ENCODE results near the gene IP6K3.

Gene IP6K3

GRCh38 chr6:33731751-33732282 lies 14.9 kb downstream of the IP6K3 start:
- Histone ChIP-seq H3K79me2 (ENCODE audit: control insufficient read depth, low read length) (no peaks in the 10 kb centered on the region), H3K4me1 (ENCODE audit: control insufficient read depth, low read length) (peaks cover 12% of the 10 kb centered on the region), H3K27ac (ENCODE audit: low read depth, low read length) (no peak overlapping the region), H3F3A (ENCODE audit: control insufficient read depth, insufficient read depth) (no peaks in the 10 kb centered on the region), H3K4me2 (ENCODE audit: low read length) (no peak overlapping the region), H3K9me2 (replicated peaks; ENCODE audit: control insufficient read depth, low read length) (no peaks in the 10 kb centered on the region), H3K4me3 (ENCODE audit: low read length) (no peak overlapping the region), H3K36me3 (ENCODE audit: control insufficient read depth, low read length) (no peaks in the 10 kb centered on the region), H4K20me1 (ENCODE audit: control insufficient read depth, insufficient read depth, low read depth, low read length) (no peaks in the 10 kb centered on the region), H3K9me3 (ENCODE audit: control insufficient read depth, insufficient read depth, low read length) (no peaks in the 10 kb centered on the region), H3K27me3 (ENCODE audit: control insufficient read depth, low read length) (peaks cover 16% of the 10 kb centered on the region)
- TF ChIP-seq CTCF (IDR thresholded peaks at IDR 0.05; ENCODE audit: low read depth, low read length, poor library complexity, severe bottlenecking) (no peak), EZH2phosphoT487 (IDR thresholded peaks at IDR 0.05; ENCODE audit: borderline replicate concordance, low read length) (no peak)

GRCh38 chr6:33731035-33731434 lies 15.7 kb downstream of the IP6K3 start:
- Histone ChIP-seq H3F3A (ENCODE audit: control insufficient read depth, insufficient read depth) (no peaks in the 10 kb centered on the region), H3K4me2 (ENCODE audit: low read length) (no peak overlapping the region), H3K27me3 (ENCODE audit: control insufficient read depth, low read length) (peaks cover 22% of the 10 kb centered on the region), H3K4me3 (ENCODE audit: low read length) (no peak overlapping the region), H3K4me1 (ENCODE audit: control insufficient read depth, low read length) (peaks cover 13% of the 10 kb centered on the region), H3K9me2 (replicated peaks; ENCODE audit: control insufficient read depth, low read length) (no peaks in the 10 kb centered on the region), H3K36me3 (ENCODE audit: control insufficient read depth, low read length) (no peaks in the 10 kb centered on the region), H3K27ac (ENCODE audit: low read depth, low read length) (no peak overlapping the region), H4K20me1 (ENCODE audit: control insufficient read depth, insufficient read depth, low read depth, low read length) (no peaks in the 10 kb centered on the region), H3K79me2 (ENCODE audit: control insufficient read depth, low read length) (no peaks in the 10 kb centered on the region), H3K9me3 (ENCODE audit: control insufficient read depth, insufficient read depth, low read length) (no peaks in the 10 kb centered on the region)
- no peak for TF ChIP-seq EZH2phosphoT487 (IDR thresholded peaks at IDR 0.05; ENCODE audit: borderline replicate concordance, low read length)
- TF ChIP-seq CTCF (IDR thresholded peaks at IDR 0.05; ENCODE audit: low read depth, low read length, poor library complexity, severe bottlenecking) = no peak

GRCh38 chr6:33730611-33731010 lies 16.1 kb downstream of the IP6K3 start:
- Histone ChIP-seq H3K36me3 (ENCODE audit: control insufficient read depth, low read length) (no peaks in the 10 kb centered on the region), H3K79me2 (ENCODE audit: control insufficient read depth, low read length) (no peaks in the 10 kb centered on the region), H3K4me3 (ENCODE audit: low read length) (no peak overlapping the region), H3K27ac (ENCODE audit: low read depth, low read length) (no peak overlapping the region), H3K9me2 (replicated peaks; ENCODE audit: control insufficient read depth, low read length) (no peaks in the 10 kb centered on the region), H4K20me1 (ENCODE audit: control insufficient read depth, insufficient read depth, low read depth, low read length) (no peaks in the 10 kb centered on the region), H3K4me1 (ENCODE audit: control insufficient read depth, low read length) (peaks cover 13% of the 10 kb centered on the region), H3K9me3 (ENCODE audit: control insufficient read depth, insufficient read depth, low read length) (no peaks in the 10 kb centered on the region), H3F3A (ENCODE audit: control insufficient read depth, insufficient read depth) (no peaks in the 10 kb centered on the region), H3K4me2 (ENCODE audit: low read length) (no peak overlapping the region), H3K27me3 (ENCODE audit: control insufficient read depth, low read length) (peaks cover 27% of the 10 kb centered on the region)
- TF ChIP-seq EZH2phosphoT487 (IDR thresholded peaks at IDR 0.05; ENCODE audit: borderline replicate concordance, low read length) = no peak
- TF ChIP-seq CTCF (IDR thresholded peaks at IDR 0.05; ENCODE audit: low read depth, low read length, poor library complexity, severe bottlenecking) = no peak

Measured in DOHH2 (cell line).